B cell (primary cell): ENCODE results near the gene MSH2. TPM values are rescaled to one million over a fixed set of nuclear protein-coding genes. Genes with fewer than 3 reads are reported as not detected.

Experiments used
- ATAC-seq: fragments of 200-7000 bp; cut with Tn5 transposase; one replicate; pipeline ENCODE4 v1.10.0; 2021; ENCODE audit warnings: low read depth, mild to moderate bottlenecking, moderate number of reproducible peaks, moderate library complexity
- CTCF ChIA-PET: fragments of 350-600 bp; sonication (Branson Sonifier 250); formaldehyde crosslinking; loops from one replicate; lab custom pipeline; 2021; ENCODE audit warnings: antibody characterized with exemption, inconsistent platforms; lab: Charles Lee
- POLR2A ChIA-PET: fragments of 350-600 bp; sonication (Branson Sonifier 250); formaldehyde crosslinking; loops from one replicate; lab custom pipeline; 2021; ENCODE audit warnings: antibody characterized with exemption; lab: Charles Lee
- DNase-seq: peaks from one replicate; pipeline ENCODE4 v3.0.0; 2013
- H2AFZ ChIP-seq: 2 replicates; pipeline ENCODE4 v1.6.1; 2012; ENCODE audit warnings: mild to moderate bottlenecking, low read depth, low read length; ENCODE audit not compliant: insufficient read depth, poor library complexity, severe bottlenecking
- H3K27ac ChIP-seq, 2 donors: 1 replicate in 1 of 2; 2 replicates in 1 of 2; pipeline ENCODE4 v1.5.1; 2012 to 2013; ENCODE audit warnings: low read length in 2 of 2, mild to moderate bottlenecking in 2 of 2, moderate library complexity in 1 of 2
- H3K27me3 ChIP-seq, 4 experiments: fragments of 200-600 bp in 1 of 4; sonication (generic) in 1 of 4; replicated peaks in 1 of 4; 1 replicate in 2 of 4; 2 replicates in 2 of 4; pipeline versions ENCODE4 v1.6.1 to v1.7.0; 2013 to 2016; ENCODE audit warnings: low read length in 3 of 4, mild to moderate bottlenecking in 2 of 4, mixed read lengths in 1 of 4, moderate library complexity in 1 of 4; ENCODE audit not compliant: insufficient read depth in 4 of 4, control insufficient read depth in 3 of 4; ENCODE audit errors: control extremely low read depth in 1 of 4
- H3K36me3 ChIP-seq, 2 experiments: replicated peaks in 1 of 2; 1 replicate in 1 of 2; 2 replicates in 1 of 2; pipeline versions ENCODE4 v1.6.1 to v1.7.1; 2013; ENCODE audit warnings: low read length in 1 of 2; ENCODE audit not compliant: insufficient read depth in 2 of 2, control insufficient read depth in 1 of 2; ENCODE audit errors: control extremely low read depth in 1 of 2, extremely low read depth in 1 of 2
- H3K4me1 ChIP-seq, 2 donors: fragments of 200-600 bp in 1 of 2; sonication (generic) in 1 of 2; 1 replicate in 1 of 2; 2 replicates in 1 of 2; pipeline versions ENCODE4 v1.5.1 to v1.6.1; 2013 to 2017; ENCODE audit warnings: low read length in 2 of 2; ENCODE audit not compliant: control insufficient read depth in 2 of 2, insufficient read depth in 2 of 2
- H3K4me2 ChIP-seq: replicated peaks from 2 replicates; pipeline ENCODE3; 2012; ENCODE audit warnings: mild to moderate bottlenecking, low read depth, low read length; ENCODE audit not compliant: poor library complexity, severe bottlenecking
- H3K4me3 ChIP-seq, 5 experiments: fragments of 200-600 bp in 1 of 5; sonication (generic) in 1 of 5; 1 replicate in 3 of 5; 2 replicates in 2 of 5; pipeline versions ENCODE4 v1.5.1 to v1.7.0; 2011 to 2016; ENCODE audit warnings: low read length in 4 of 5, mild to moderate bottlenecking in 4 of 5, low read depth in 2 of 5, control low read depth in 1 of 5, moderate library complexity in 1 of 5; ENCODE audit not compliant: insufficient read depth in 1 of 5; ENCODE audit errors: control extremely low read depth in 1 of 5, extremely low read depth in 1 of 5
- H3K79me2 ChIP-seq: fragments of 200-600 bp; sonication (generic); one replicate; pipeline ENCODE4 v1.6.0; 2016; ENCODE audit warnings: low read length; ENCODE audit not compliant: control insufficient read depth, insufficient read depth
- H3K9ac ChIP-seq: fragments of 200-600 bp; sonication (generic); 2 replicates; pipeline ENCODE4 v1.6.1; 2017; ENCODE audit warnings: mild to moderate bottlenecking, low read length, moderate library complexity
- H3K9me3 ChIP-seq, 3 donors: one replicate each; pipeline versions ENCODE4 v1.6.1 to v1.7.1; 2013; ENCODE audit warnings: low read length in 2 of 3; ENCODE audit not compliant: control insufficient read depth in 2 of 3, insufficient read depth in 1 of 3; ENCODE audit errors: control extremely low read depth in 1 of 3
- H4K20me1 ChIP-seq: 2 replicates; pipeline ENCODE4 v1.6.0; 2012; ENCODE audit warnings: mild to moderate bottlenecking, low read length; ENCODE audit not compliant: insufficient read depth, control insufficient read depth, poor library complexity, severe bottlenecking
- H3K27ac Mint-ChIP-seq: one replicate; pipeline ENCODE4 v1.8.0; 2021; ENCODE audit warnings: mixed read lengths
- H3K27me3 Mint-ChIP-seq: one replicate; pipeline ENCODE4 v1.8.0; 2021; ENCODE audit warnings: mixed read lengths
- H3K4me1 Mint-ChIP-seq: one replicate; pipeline ENCODE4 v1.8.0; 2021; ENCODE audit warnings: mixed read lengths
- H3K4me3 Mint-ChIP-seq: one replicate; pipeline ENCODE4 v1.8.0; 2021; ENCODE audit warnings: mixed read lengths
- H3K9me3 Mint-ChIP-seq: one replicate; pipeline ENCODE4 v1.8.0; 2022; ENCODE audit warnings: mixed read lengths; ENCODE audit not compliant: insufficient read depth
- EZH2 ChIP-seq: IDR thresholded peaks from 2 replicates; pipeline ENCODE4 v1.6.1; 2012; ENCODE audit warnings: borderline replicate concordance, low read depth, mild to moderate bottlenecking, moderate library complexity, low read length; ENCODE audit not compliant: insufficient read depth, poor library complexity, severe bottlenecking
- WGBS: methylation state at CpG from one replicate; pipeline ENCODE4 v1.1.5; 2013; ENCODE audit warnings: missing lambda C conversion rate; ENCODE audit not compliant: insufficient coverage; 5-methylcytosine and 5-hydroxymethylcytosine counted together
- intact Hi-C: fragments of 100-400 bp; cut with micrococcal nuclease; formaldehyde crosslinking; loops from one replicate; pipeline ENCODE4 v1.10.0; 2022
- polyA plus RNA-seq: library from polyadenylated mRNA; depleted of rRNA; stranded (reverse); fragments of >200 nt; gene quantifications from 2 replicates; pipeline ENCODE4 v1.2.3, GENCODE V29; 2012
- total RNA-seq, 2 donors: library from RNA; stranded (reverse); fragments of 120-200 nt in 1 of 2; gene quantifications; 1 replicate in 1 of 2; 2 replicates in 1 of 2; pipeline versions ENCODE4 v1.2.3 to v1.2.4, GENCODE V29; 2013 to 2022
- TF ChIP-seq, protein P1 (sequence below): fragments of 200-600 bp; IDR thresholded peaks from one replicate; pipeline ENCODE4 v1.8.0; 2022; ENCODE audit warnings: antibody characterized with exemption, mild to moderate bottlenecking

The MSH2 gene
- total and polyA plus RNA-seq, 2 donors (not counting 1 experiment from before 2014, with no cell fraction given): 7.4 to 21.9 TPM

DNA sequence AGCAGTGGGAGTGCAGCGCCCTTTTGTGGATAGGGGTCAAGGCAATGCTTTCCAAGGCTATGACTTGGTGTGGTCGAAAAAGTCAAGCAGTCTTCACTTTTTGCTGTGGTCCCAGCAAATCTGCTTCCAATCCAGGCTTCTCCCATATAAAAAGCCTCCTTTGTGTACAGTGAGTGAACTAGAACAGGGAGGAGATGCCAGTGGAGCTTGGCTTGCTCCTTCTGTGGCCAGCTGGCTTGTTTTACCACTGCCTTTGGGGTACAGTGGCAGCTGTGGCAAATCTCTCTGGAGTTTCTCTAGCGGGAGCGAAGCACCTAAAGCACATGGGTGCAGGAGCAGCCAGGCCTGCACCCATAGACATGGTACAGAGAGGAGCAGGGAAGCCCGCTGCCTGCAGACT, 103.5 kb downstream of the MSH2 start:
- Histone ChIP-seq H3K9me3 (peaks cover 0 to 17% (median 13%) of the 10 kb centered on the region in 3 donors), H3K36me3 (no peaks in the 10 kb centered on the region), H3K4me1 (peaks cover 23 to 25% of the 10 kb centered on the region in 2 donors), H3K9ac (no peak overlapping the region), H3K27ac (no peak overlapping the region), H3K27me3 (peaks cover 0 to 13% (median 0%) of the 10 kb centered on the region in 4 experiments), H3K4me3 (no peak overlapping the region), H3K79me2 (no peaks in the 10 kb centered on the region), H4K20me1 (no peaks in the 10 kb centered on the region), H2AFZ (no peak overlapping the region), H3K4me2 (no peak overlapping the region)
- H3K4me3 Mint-ChIP-seq: no peak overlapping the region
- ChIA-PET CTCF (no interaction called here), POLR2A (no interaction called here)
- H3K9me3 Mint-ChIP-seq: peaks cover 4% of the 10 kb centered on the region
- 100% methylated on average over 5 of the region's 5 CpGs for WGBS
- peaks cover 26% of the 10 kb centered on the region for H3K4me1 Mint-ChIP-seq
- no peak overlapping the region for H3K27ac Mint-ChIP-seq
- ATAC-seq (no peak), DNase-seq (no peak)
- intact Hi-C loops: no loop called here
- TF ChIP-seq, protein P1, sequence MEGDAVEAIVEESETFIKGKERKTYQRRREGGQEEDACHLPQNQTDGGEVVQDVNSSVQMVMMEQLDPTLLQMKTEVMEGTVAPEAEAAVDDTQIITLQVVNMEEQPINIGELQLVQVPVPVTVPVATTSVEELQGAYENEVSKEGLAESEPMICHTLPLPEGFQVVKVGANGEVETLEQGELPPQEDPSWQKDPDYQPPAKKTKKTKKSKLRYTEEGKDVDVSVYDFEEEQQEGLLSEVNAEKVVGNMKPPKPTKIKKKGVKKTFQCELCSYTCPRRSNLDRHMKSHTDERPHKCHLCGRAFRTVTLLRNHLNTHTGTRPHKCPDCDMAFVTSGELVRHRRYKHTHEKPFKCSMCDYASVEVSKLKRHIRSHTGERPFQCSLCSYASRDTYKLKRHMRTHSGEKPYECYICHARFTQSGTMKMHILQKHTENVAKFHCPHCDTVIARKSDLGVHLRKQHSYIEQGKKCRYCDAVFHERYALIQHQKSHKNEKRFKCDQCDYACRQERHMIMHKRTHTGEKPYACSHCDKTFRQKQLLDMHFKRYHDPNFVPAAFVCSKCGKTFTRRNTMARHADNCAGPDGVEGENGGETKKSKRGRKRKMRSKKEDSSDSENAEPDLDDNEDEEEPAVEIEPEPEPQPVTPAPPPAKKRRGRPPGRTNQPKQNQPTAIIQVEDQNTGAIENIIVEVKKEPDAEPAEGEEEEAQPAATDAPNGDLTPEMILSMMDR: no peak
- TF ChIP-seq EZH2: no peak
- H3K27me3 Mint-ChIP-seq: peaks cover 10% of the 10 kb centered on the region

DNA sequence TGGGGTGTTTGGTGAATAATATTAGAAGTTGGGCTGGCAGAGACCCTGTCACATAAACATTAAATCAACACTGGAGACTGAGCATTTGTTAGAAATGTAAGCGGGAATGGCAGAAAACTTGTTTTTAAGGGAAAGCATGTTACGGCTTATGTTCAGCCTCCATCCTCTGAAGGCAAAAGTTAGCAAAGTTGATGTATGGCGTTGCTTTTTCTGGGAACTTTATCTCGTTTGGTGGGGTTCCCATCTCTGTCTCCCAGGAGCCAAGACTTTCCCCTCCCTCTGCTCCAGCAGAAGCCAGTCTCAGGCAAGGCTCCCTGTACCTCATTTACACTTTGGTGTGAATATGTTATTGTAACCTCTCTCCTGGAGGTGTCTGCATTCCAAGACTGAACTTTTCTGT, 105.1 kb downstream of the MSH2 start:
- no peak overlapping the region for H3K9ac ChIP-seq
- peaks cover 15 to 16% of the 10 kb centered on the region in 2 donors for H3K4me1 ChIP-seq
- ATAC-seq (no peak), DNase-seq (no peak)
- H3K9me3 ChIP-seq: peaks cover 0 to 17% (median 13%) of the 10 kb centered on the region in 3 donors
- ChIA-PET POLR2A (no interaction called here), CTCF (no interaction called here)
- no peak overlapping the region for H2AFZ ChIP-seq
- intact Hi-C loops: no loop called here
- no peak overlapping the region for H3K27ac Mint-ChIP-seq
- peaks cover 17% of the 10 kb centered on the region for H3K4me1 Mint-ChIP-seq
- H3K79me2 ChIP-seq: no peaks in the 10 kb centered on the region
- TF ChIP-seq, protein P1: no peak
- TF ChIP-seq EZH2: no peak
- peaks cover 4% of the 10 kb centered on the region for H3K9me3 Mint-ChIP-seq
- no peaks in the 10 kb centered on the region for H3K36me3 ChIP-seq
- no peak overlapping the region for H3K4me3 ChIP-seq
- H3K27me3 Mint-ChIP-seq: peaks cover 10% of the 10 kb centered on the region
- peaks cover 0 to 13% (median 0%) of the 10 kb centered on the region in 4 experiments for H3K27me3 ChIP-seq
- no peak overlapping the region for H3K4me3 Mint-ChIP-seq
- H3K4me2 ChIP-seq: no peak overlapping the region
- H3K27ac ChIP-seq: no peak overlapping the region
- no peaks in the 10 kb centered on the region for H4K20me1 ChIP-seq
- WGBS: 100% methylated on average over 2 of the region's 4 CpGs
